Gastrocnemius medialis (tissue), 4 donors: ENCODE measurements around the gene KLRB1. TPM values are rescaled to one million over a fixed set of nuclear protein-coding genes. Genes with fewer than 3 reads are reported as not detected.
"Not testable (repeated sequence)": the region's sequence is repeated elsewhere in the genome, so short reads cannot be mapped to it uniquely, and the experiment has no call there.

Experiments used
- ATAC-seq, 2 donors: fragments of 150-250 bp; one replicate each; pipeline ENCODE4 v1.9.1; 2016
- DNase-seq, 2 donors: peaks; one replicate each; pipeline ENCODE4 v3.0.0-alpha.2; 2019
- H3K27ac ChIP-seq, 4 donors: fragments of 200-600 bp; sonication (generic); 1 replicate in 1 of 4; 2 replicates in 3 of 4; pipeline ENCODE4 v1.5.1; 2016 to 2018; ENCODE audit warnings: mild to moderate bottlenecking in 2 of 4, moderate library complexity in 1 of 4
- H3K27me3 ChIP-seq, 3 donors: fragments of 200-600 bp; sonication (generic) in 2 of 3; 1 replicate in 1 of 3; 2 replicates in 2 of 3; pipeline versions ENCODE4 v1.5.1 to v1.6.0; 2016 to 2019; ENCODE audit warnings: mild to moderate bottlenecking in 1 of 3, moderate library complexity in 1 of 3
- H3K36me3 ChIP-seq, 2 donors: fragments of 200-600 bp; sonication (generic) in 1 of 2; one replicate each; pipeline ENCODE4 v1.5.1; 2017 to 2018
- H3K4me1 ChIP-seq, 2 donors: fragments of 200-600 bp; sonication (generic) in 1 of 2; one replicate each; pipeline ENCODE4 v1.5.1; 2016 to 2017; ENCODE audit warnings: mild to moderate bottlenecking in 2 of 2
- H3K4me3 ChIP-seq, 4 donors: fragments of 200-600 bp; sonication (generic) in 3 of 4; 1 replicate in 1 of 4; 2 replicates in 3 of 4; pipeline ENCODE4 v1.5.1; 2016 to 2019; ENCODE audit warnings: mild to moderate bottlenecking in 2 of 4
- H3K9me3 ChIP-seq, 3 donors: fragments of 200-600 bp; sonication (generic) in 2 of 3; 1 replicate in 1 of 3; 2 replicates in 2 of 3; pipeline ENCODE4 v1.5.1; 2016 to 2019
- POLR2A ChIP-seq, 2 donors: fragments of 450-650 bp; IDR thresholded peaks; one replicate each; pipeline ENCODE4 v1.6.1; 2017; ENCODE audit warnings: antibody characterized with exemption in 2 of 2, mild to moderate bottlenecking in 2 of 2, moderate library complexity in 2 of 2
- in situ Hi-C, 4 donors: fragments of 200-750 bp; cut with MboI; loops; one replicate each; pipeline versions ENCODE4 v1.15.0 to v1.8.0; 2017; ENCODE audit warnings: low sequenced_read_pairs in 4 of 4
- intact Hi-C: fragments of 100-400 bp; cut with DNase I; formaldehyde crosslinking; loops from one replicate; pipeline ENCODE4 v1.15.1; 2023; ENCODE audit warnings: low total_unique reads
- total RNA-seq, 4 donors: library from RNA; depleted of rRNA; stranded (reverse); fragments of >200 nt; gene quantifications; one replicate each; pipeline versions ENCODE4 v1.1.0 to v1.2.3, GENCODE V29; 2016
- TF ChIP-seq, protein P1 (sequence below), 5 experiments: fragments of 450-650 bp in 3 of 5; fragments of 200-600 bp in 2 of 5; sonication (generic) in 2 of 5; IDR thresholded peaks in 4 of 5; conservative IDR thresholded peaks in 1 of 5; 1 replicate in 4 of 5; 2 replicates in 1 of 5; pipeline ENCODE4 v1.5.1; 2016 to 2019; ENCODE audit warnings: antibody characterized with exemption in 5 of 5, mild to moderate bottlenecking in 3 of 5, moderate library complexity in 3 of 5

KLRB1 gene
- total RNA-seq, 4 donors from 2014 or later: 1.0 TPM; not detected in 3

DNA sequence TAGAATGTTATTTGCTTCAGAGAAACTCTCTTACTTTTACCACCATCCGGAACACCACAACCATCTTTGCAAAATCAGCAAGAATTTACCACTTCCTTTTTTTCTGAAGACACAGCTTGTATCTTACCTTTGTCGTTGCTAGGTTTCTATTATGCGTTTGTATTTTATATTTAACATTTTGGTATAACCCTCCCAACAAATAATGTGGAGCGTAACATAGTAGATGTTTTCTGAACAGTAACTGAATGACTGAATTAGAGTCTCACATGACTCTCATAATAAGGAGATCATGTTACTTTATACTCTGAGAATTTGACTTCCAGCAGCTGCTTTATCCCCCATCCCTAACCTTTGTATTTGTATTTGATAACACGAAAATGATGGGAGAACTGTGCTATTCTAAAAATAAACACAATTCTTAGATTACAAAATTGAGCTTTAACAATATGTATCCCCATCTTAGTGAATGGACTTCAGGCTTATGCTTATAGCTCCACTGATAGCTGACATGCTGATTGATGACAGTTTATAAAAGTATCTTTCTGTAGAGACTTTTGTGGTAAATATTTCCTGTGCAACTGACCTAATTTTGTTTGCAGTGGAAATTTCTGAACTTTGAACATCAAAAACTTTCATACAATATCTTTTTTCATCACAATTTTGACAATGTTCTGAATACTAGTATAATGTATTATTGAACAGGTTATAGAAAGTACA, 7.9 kb upstream of the KLRB1 start:
- intact Hi-C loops: no loop called here
- ATAC-seq (no peak), DNase-seq (no peak)
- Histone ChIP-seq H3K27me3 (no peaks in the 10 kb centered on the region), H3K9me3 (no peaks in the 10 kb centered on the region), H3K36me3 (no peaks in the 10 kb centered on the region), H3K27ac (no peak overlapping the region), H3K4me3 (no peak overlapping the region), H3K4me1 (no peaks in the 10 kb centered on the region)
- in situ Hi-C loops: no loop called here
- TF ChIP-seq POLR2A (IDR thresholded peaks at IDR 0.05): no peak
- TF ChIP-seq, protein P1, sequence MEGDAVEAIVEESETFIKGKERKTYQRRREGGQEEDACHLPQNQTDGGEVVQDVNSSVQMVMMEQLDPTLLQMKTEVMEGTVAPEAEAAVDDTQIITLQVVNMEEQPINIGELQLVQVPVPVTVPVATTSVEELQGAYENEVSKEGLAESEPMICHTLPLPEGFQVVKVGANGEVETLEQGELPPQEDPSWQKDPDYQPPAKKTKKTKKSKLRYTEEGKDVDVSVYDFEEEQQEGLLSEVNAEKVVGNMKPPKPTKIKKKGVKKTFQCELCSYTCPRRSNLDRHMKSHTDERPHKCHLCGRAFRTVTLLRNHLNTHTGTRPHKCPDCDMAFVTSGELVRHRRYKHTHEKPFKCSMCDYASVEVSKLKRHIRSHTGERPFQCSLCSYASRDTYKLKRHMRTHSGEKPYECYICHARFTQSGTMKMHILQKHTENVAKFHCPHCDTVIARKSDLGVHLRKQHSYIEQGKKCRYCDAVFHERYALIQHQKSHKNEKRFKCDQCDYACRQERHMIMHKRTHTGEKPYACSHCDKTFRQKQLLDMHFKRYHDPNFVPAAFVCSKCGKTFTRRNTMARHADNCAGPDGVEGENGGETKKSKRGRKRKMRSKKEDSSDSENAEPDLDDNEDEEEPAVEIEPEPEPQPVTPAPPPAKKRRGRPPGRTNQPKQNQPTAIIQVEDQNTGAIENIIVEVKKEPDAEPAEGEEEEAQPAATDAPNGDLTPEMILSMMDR (IDR thresholded peaks at IDR 0.05 in 4 of 5, conservative IDR thresholded peaks at IDR 0.05 in 1 of 5): no peak

DNA sequence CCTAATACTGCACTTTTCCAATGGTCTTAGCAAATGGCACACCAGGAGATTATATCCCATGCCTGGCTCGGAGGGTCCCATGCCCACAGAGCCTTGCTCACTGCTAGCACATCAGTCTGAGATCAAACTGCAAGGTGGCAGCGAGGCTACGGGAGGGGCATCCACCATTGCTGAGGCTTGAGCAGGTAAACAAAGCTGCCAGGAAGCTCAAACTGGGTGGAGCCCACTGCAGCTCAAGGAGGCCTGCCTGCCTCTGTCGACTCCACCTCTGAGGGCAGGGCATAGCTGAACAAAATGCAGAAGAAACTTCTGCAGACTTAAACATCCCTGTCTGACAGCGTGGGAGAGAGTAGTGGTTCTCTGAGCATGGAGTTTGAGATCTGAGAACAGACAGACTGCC, 2.9 kb upstream of the KLRB1 start:
- ATAC-seq, H3K27me3 ChIP-seq, intact Hi-C loops, H3K27ac ChIP-seq, H3K4me3 ChIP-seq, H3K4me1 ChIP-seq, in situ Hi-C loops, H3K9me3 ChIP-seq, DNase-seq, H3K36me3 ChIP-seq: not testable (repeated sequence)

DNA sequence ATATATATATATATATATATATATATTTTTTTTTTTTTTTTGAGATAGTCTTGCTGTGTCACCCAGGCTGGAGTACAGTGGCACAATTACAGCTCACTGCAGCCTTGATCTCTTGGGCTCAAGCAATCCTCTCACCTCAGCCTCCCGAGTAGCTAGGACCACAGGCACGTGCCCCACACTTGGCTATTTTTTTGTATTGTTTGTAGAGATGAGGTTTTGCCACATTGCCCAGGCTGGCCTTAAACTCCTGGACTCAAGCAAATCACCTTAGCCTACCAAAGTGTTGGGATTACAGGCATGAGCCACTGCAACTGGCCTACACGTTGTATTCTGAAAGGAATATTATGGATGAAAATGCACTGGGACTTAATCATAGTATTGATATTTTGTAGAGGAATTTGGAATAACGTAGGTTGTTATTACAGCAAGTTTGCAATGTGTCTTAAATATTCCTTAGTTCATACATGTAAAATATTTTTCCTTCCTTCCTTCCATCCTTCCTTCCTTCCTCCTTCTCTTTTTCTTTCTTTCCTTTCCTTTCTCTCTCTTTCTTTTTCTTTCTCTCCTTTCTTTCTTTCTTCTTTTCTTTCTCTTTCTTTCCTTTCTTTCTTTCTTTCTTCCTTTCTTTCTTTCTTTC, 862 bp downstream of the KLRB1 start:
- in situ Hi-C loops (no loop called here), intact Hi-C loops (no loop called here)
- no peak for TF ChIP-seq POLR2A (IDR thresholded peaks at IDR 0.05)
- TF ChIP-seq, protein P1 (IDR thresholded peaks at IDR 0.05 in 4 of 5, conservative IDR thresholded peaks at IDR 0.05 in 1 of 5): no peak
- no peak overlapping the region for H3K4me3 ChIP-seq
- no peaks in the 10 kb centered on the region for H3K36me3 ChIP-seq
- ATAC-seq (no peak), DNase-seq (no peak)
- H3K27ac ChIP-seq: no peak overlapping the region
- no peaks in the 10 kb centered on the region for H3K9me3 ChIP-seq
- no peaks in the 10 kb centered on the region for H3K4me1 ChIP-seq
- no peaks in the 10 kb centered on the region for H3K27me3 ChIP-seq

DNA sequence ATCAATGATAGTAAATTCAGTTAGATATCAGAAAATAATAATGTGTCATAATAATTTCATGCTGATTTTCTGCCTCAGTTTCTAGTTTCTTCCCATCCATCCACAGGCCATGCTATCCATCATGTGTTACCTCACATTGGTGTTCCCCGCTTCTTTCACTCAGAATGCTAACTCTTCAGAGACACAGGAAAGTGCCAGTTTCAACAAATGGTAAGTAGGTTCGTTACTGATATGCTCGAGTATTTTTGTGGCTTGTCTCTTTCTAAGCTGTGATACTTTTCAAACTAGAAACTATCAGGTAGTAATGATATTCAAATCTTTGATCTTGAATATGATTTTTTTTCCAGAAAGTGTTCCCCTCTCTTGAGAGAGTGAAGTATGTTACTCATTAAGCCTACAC, 1.5 kb downstream of the KLRB1 start:
- ATAC-seq (no peak), DNase-seq (no peak)
- Histone ChIP-seq H3K9me3 (no peaks in the 10 kb centered on the region), H3K4me3 (no peak overlapping the region), H3K27me3 (no peaks in the 10 kb centered on the region), H3K36me3 (no peaks in the 10 kb centered on the region), H3K4me1 (no peaks in the 10 kb centered on the region), H3K27ac (no peak overlapping the region)
- TF ChIP-seq, protein P1 (IDR thresholded peaks at IDR 0.05 in 4 of 5, conservative IDR thresholded peaks at IDR 0.05 in 1 of 5): no peak
- no peak for TF ChIP-seq POLR2A (IDR thresholded peaks at IDR 0.05)
- in situ Hi-C loops (no loop called here), intact Hi-C loops (no loop called here)

DNA sequence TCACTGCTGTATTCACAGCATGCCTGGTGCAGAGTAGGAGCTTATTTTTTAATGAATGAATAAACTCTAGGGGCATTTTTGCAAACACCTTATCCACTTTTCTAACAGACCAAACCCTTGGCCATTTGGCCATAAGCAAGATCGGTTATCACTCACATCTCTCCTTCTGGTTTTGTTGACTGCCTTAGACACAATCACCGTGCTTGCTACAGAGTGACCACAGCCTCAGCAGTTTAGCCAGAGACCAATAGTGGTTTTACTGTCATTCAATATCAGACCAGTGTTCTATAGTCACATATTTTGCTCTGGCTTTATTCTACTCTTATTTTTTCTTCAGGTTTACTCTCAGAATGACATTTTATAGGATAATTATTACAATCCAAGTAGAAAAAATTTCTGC, 2.2 kb downstream of the KLRB1 start:
- intact Hi-C loops: no loop called here
- Histone ChIP-seq H3K27me3 (no peaks in the 10 kb centered on the region), H3K4me1 (no peaks in the 10 kb centered on the region), H3K4me3 (no peak overlapping the region), H3K27ac (no peak overlapping the region), H3K9me3 (no peaks in the 10 kb centered on the region), H3K36me3 (no peaks in the 10 kb centered on the region)
- in situ Hi-C loops: no loop called here
- no peak for ATAC-seq
- TF ChIP-seq, protein P1 (IDR thresholded peaks at IDR 0.05 in 4 of 5, conservative IDR thresholded peaks at IDR 0.05 in 1 of 5): no peak
- TF ChIP-seq POLR2A (IDR thresholded peaks at IDR 0.05): no peak
- DNase-seq: no peak
